NT2/D1 (cell line): ENCODE data around the gene UNC50.

ENCODE experiments used
- YY1 ChIP-seq: IDR thresholded peaks from 2 replicates; pipeline ENCODE4 v1.6.1; 2011; ENCODE audit not compliant: insufficient read length, insufficient read depth
- ZNF274 ChIP-seq: IDR thresholded peaks from 2 replicates; pipeline ENCODE4 v1.6.1; 2011; ENCODE audit warnings: mild to moderate bottlenecking, low read depth, low read length

DNA sequence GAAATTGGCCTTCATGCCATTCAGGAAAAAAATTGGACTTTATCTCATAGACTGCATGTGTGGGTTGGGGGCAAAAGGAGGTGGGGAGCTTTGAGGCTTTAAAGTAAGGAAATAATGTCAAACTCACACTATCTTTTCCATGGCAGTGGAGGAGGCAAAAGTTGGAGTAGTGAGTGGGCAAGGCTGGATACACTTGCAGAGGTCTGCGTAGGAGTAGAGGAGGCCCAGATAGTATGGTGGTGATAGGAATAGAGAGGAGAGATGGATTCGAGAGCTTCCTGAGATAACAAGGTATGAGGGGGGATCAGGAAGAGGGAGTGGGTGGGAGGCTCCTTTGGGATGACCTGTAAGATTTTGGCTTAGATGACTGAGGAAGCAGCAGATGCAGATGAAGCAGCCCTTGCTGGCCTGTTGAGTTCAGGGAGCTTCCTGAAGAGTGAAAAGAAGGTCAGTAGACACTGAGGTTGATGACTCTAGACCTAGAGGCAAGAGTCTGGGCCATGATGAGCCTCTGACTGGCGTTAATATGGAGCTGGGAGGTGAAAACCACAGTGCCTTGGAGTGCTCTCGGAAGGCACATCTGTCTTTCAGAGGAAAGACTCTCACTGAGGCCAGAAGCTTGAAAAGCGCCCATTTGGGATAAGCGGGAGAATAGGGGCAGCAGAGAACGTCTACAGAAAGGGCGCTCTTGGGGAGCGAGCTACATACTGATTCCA is 5.8 kb downstream of the UNC50 start:
- TF ChIP-seq YY1 = no peak
- TF ChIP-seq ZNF274 = no peak
